C4-2B (cell line): ENCODE data around the gene PDE2A.

ENCODE experiments used
- ZFX ChIP-seq: fragments of 450-650 bp; IDR thresholded peaks from 2 replicates; pipeline ENCODE4 v1.6.1; 2017
- TF ChIP-seq, protein P1 (sequence below): fragments of 450-650 bp; conservative IDR thresholded peaks from 2 replicates; pipeline ENCODE4 v1.5.1; 2017; ENCODE audit warnings: mild to moderate bottlenecking

DNA sequence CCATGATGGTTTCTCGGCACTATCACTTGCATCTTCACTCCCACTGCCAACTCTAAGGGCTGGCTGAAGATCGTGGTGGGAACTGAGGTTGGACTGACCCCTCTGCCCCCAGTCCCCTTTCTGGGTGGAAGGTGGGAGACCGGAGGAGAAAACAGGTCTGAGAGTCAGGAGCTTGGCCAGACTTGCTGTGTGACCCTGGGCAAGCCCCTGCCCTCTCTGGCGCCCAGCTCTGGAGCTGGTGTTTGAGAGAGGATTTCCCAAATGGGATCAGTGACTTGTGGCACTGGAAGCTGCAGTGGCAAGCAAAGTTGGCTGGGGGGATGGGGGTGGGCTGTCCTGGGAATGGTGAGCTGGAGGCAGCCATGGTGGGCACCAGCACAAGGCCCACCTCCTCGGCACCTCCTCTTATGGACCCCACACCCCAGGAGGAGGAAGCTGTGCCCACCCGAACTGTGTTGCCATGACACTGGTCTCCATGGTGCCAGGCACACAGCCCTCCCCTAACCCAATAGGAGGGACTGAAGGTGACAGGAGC, 6.5 kb upstream of the PDE2A start:
- TF ChIP-seq, protein P1, sequence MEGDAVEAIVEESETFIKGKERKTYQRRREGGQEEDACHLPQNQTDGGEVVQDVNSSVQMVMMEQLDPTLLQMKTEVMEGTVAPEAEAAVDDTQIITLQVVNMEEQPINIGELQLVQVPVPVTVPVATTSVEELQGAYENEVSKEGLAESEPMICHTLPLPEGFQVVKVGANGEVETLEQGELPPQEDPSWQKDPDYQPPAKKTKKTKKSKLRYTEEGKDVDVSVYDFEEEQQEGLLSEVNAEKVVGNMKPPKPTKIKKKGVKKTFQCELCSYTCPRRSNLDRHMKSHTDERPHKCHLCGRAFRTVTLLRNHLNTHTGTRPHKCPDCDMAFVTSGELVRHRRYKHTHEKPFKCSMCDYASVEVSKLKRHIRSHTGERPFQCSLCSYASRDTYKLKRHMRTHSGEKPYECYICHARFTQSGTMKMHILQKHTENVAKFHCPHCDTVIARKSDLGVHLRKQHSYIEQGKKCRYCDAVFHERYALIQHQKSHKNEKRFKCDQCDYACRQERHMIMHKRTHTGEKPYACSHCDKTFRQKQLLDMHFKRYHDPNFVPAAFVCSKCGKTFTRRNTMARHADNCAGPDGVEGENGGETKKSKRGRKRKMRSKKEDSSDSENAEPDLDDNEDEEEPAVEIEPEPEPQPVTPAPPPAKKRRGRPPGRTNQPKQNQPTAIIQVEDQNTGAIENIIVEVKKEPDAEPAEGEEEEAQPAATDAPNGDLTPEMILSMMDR = no peak
- TF ChIP-seq ZFX = no peak
